ENCODE results near the gene ZYG11B. TPM values are rescaled to one million over a fixed set of nuclear protein-coding genes. Genes with fewer than 3 reads are reported as not detected.

ZYG11B gene
- total and polyA plus RNA-seq, 9 of the 15 experiments (the other 6 are each of a cell fraction or from before 2014, with no cell fraction given) = 4.9 to 22.2 (median 12.2) TPM

- TF ChIP-seq ASH1L (IDR thresholded peaks at IDR 0.05; ENCODE audit: borderline replicate concordance, low read depth, partially characterized antibody) = peak; percentile 71
- peak; percentile 83 for TF ChIP-seq CEBPG (CRISPR knock-in tag; IDR thresholded peaks at IDR 0.05)
- TF ChIP-seq CEBPG (tag; conservative IDR thresholded peaks at IDR 0.05 in 1 of 2, IDR thresholded peaks at IDR 0.05 in 1 of 2) = peak; percentile 69 to 70
- TF ChIP-seq NCOA1 (IDR thresholded peaks at IDR 0.05; ENCODE audit: low read depth) = no peak
- 0 out of 4 replicates have a peak, but pooled peaks of 1 of the 2 experiments have one; percentile 11 for TF ChIP-seq SRF (CRISPR knock-in tag; IDR thresholded peaks at IDR 0.05)
- TF ChIP-seq HDAC3 (IDR thresholded peaks at IDR 0.05; ENCODE audit: borderline replicate concordance, partially characterized antibody) = no peak
- TF ChIP-seq ZBTB1 (CRISPR knock-in tag; IDR thresholded peaks at IDR 0.05; ENCODE audit: borderline replicate concordance, low read depth) = peak; percentile 74; the same call in 1 of the 2 replicates
- TF ChIP-seq, protein P1, sequence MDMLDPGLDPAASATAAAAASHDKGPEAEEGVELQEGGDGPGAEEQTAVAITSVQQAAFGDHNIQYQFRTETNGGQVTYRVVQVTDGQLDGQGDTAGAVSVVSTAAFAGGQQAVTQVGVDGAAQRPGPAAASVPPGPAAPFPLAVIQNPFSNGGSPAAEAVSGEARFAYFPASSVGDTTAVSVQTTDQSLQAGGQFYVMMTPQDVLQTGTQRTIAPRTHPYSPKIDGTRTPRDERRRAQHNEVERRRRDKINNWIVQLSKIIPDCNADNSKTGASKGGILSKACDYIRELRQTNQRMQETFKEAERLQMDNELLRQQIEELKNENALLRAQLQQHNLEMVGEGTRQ (CRISPR knock-in tag; IDR thresholded peaks at IDR 0.05) = peak; percentile 96
- TF ChIP-seq FUS (optimal IDR thresholded peaks at IDR 0.05; ENCODE audit: low read depth, low read length) = no peak
- TF ChIP-seq, protein P2, sequence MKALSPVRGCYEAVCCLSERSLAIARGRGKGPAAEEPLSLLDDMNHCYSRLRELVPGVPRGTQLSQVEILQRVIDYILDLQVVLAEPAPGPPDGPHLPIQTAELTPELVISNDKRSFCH (CRISPR knock-in tag; IDR thresholded peaks at IDR 0.05) = no peak
- TF ChIP-seq, protein P2 (tag; IDR thresholded peaks at IDR 0.05) = peak; percentile 82
- no peak for TF ChIP-seq ZNF212 (CRISPR knock-in tag; IDR thresholded peaks at IDR 0.05)
- TF ChIP-seq CHD1 (IDR thresholded peaks at IDR 0.05; ENCODE audit: low read length) = no peak
- peak; percentile 93 for TF ChIP-seq JUND (IDR thresholded peaks at IDR 0.05; ENCODE audit: borderline replicate concordance, low read depth, low read length)
- TF ChIP-seq JUND (tag; IDR thresholded peaks at IDR 0.05; ENCODE audit: borderline replicate concordance, low read depth, low read length) = peak; percentile 93; the same call in 2 of the 3 replicates
- TF ChIP-seq, protein P3, sequence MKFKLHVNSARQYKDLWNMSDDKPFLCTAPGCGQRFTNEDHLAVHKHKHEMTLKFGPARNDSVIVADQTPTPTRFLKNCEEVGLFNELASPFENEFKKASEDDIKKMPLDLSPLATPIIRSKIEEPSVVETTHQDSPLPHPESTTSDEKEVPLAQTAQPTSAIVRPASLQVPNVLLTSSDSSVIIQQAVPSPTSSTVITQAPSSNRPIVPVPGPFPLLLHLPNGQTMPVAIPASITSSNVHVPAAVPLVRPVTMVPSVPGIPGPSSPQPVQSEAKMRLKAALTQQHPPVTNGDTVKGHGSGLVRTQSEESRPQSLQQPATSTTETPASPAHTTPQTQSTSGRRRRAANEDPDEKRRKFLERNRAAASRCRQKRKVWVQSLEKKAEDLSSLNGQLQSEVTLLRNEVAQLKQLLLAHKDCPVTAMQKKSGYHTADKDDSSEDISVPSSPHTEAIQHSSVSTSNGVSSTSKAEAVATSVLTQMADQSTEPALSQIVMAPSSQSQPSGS (CRISPR knock-in tag; IDR thresholded peaks at IDR 0.05) = peak; percentile 88; the same call in 1 of the 2 replicates
- no peak for TF ChIP-seq TFAM (CRISPR knock-in tag; conservative IDR thresholded peaks at IDR 0.05)
- TF ChIP-seq FIP1L1 (IDR thresholded peaks at IDR 0.05; ENCODE audit: low read depth, low read length, poor library complexity, severe bottlenecking) = no peak
- TF ChIP-seq, protein P4, sequence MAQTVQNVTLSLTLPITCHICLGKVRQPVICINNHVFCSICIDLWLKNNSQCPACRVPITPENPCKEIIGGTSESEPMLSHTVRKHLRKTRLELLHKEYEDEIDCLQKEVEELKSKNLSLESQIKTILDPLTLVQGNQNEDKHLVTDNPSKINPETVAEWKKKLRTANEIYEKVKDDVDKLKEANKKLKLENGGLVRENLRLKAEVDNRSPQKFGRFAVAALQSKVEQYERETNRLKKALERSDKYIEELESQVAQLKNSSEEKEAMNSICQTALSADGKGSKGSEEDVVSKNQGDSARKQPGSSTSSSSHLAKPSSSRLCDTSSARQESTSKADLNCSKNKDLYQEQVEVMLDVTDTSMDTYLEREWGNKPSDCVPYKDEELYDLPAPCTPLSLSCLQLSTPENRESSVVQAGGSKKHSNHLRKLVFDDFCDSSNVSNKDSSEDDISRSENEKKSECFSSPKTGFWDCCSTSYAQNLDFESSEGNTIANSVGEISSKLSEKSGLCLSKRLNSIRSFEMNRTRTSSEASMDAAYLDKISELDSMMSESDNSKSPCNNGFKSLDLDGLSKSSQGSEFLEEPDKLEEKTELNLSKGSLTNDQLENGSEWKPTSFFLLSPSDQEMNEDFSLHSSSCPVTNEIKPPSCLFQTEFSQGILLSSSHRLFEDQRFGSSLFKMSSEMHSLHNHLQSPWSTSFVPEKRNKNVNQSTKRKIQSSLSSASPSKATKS (CRISPR knock-in tag; IDR thresholded peaks at IDR 0.05) = no peak
- TF ChIP-seq EP300 (IDR thresholded peaks at IDR 0.05; ENCODE audit: low read length) = peak; percentile 42; the same call in 1 of the 2 replicates
- TF ChIP-seq DMBX1 (CRISPR knock-in tag; IDR thresholded peaks at IDR 0.05; ENCODE audit: borderline replicate concordance) = peak; percentile 40; the same call in 1 of the 2 replicates
- no peak for TF ChIP-seq HNRNPL (IDR thresholded peaks at IDR 0.05; ENCODE audit: low read depth, low read length)
- TF ChIP-seq KDM2B (CRISPR knock-in tag; IDR thresholded peaks at IDR 0.05) = no peak
These were observed 23.1 kb upstream of the ZYG11B start (continued) for GRCh38 chr1:52702886-52703787.

Data from K562 (cell line).